GM21529 (cell line): ENCODE measurements around the gene CCDC27.

Experiments used
- ATAC-seq: cut with Tn5 transposase; IDR thresholded peaks from one replicate; pipeline ENCODE4 v1.9.1; 2021; ENCODE audit not compliant: unreplicated experiment

Gene CCDC27

DNA sequence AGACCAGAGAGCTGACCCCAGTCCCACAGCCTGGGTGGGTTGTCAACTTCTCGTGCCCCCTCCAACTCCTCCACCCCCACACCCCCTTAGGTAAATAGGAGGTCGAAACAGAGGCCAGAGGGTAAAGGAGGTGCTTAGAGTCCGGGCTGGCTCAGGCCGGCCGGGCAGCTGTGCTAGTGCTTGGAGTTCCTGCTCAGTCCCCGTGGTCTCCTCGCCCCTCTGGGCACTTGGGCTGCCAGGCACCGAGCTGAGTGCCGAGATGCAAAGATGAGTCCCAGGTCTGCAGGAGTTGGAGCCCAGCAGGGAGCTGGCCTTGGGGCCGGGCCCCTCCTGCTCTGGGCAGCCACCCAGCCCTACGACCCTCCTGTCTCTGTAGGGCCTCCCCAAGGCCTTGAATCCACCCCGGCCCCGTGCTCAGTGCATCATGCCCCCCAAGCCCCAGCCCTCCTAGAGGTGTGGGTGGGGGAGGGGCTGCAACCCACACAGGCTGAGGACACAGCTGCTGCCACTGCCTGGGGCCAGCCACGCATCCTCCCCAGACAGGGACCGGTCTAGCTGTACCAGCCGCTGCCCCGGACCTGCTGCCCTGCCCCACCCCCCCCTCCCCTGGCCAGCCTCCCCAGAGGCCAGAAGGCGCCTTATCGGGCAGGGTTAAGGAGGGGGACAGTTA, 22.2 kb downstream of the CCDC27 start:
- no peak for ATAC-seq

DNA sequence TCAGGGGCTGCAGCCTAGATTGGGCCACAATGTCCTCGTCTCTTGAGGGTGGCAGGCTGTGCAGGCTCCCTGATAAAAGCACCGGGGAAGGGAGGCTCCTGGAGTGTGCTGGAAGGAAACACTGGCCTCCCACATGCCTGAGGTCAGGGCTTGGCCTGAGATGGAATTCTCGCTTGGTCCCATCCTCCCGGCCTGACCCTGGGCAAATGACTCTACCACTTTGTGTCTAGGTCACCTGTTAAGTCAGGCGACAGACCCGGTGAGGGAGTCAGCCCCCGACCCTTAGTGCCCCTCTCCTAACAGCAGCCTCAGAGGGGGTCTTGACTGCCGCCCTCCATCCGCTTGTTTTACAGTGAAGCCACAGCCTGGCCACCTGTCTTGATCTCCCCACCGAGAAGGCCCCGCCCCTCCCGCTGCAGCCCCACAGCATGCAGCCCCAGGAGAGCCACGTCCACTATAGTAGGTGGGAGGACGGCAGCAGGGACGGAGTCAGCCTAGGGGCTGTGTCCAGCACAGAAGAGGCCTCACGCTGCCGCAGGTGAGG, 22.8 kb downstream of the CCDC27 start:
- no peak for ATAC-seq

DNA sequence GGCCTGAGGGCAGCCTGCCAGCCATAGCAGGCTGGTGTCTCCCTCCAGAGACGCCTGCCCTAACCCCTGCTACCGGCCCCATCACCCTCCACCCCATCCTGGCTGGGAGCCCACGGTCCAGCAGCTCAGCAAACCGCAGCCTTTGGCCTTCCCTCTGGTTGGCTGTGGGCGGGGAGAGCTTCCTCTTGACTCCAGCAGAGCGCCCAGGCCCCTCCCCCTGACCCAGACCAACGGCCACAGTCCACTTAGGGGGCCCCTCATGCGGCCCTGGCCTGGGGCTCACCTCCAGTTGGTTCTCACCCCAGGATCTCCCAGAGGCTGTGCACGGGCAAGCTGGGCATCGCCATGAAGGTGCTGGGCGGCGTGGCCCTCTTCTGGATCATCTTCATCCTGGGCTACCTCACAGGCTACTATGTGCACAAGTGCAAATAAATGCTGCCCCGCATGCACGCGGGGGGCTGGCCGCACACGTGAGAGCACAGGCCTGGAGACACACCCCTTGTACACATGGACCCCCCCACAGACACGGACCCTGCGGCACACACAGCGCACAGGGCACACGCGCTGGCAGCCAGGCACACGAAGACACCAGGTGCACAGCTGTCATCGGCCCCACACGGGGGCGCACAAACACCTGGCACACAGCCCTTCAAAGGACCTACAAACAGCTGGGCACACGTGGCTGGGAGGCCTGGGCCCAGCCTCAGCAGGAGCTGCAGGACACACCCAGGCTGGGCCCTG, 23.4 kb downstream of the CCDC27 start:
- ATAC-seq = peak; percentile 38

DNA sequence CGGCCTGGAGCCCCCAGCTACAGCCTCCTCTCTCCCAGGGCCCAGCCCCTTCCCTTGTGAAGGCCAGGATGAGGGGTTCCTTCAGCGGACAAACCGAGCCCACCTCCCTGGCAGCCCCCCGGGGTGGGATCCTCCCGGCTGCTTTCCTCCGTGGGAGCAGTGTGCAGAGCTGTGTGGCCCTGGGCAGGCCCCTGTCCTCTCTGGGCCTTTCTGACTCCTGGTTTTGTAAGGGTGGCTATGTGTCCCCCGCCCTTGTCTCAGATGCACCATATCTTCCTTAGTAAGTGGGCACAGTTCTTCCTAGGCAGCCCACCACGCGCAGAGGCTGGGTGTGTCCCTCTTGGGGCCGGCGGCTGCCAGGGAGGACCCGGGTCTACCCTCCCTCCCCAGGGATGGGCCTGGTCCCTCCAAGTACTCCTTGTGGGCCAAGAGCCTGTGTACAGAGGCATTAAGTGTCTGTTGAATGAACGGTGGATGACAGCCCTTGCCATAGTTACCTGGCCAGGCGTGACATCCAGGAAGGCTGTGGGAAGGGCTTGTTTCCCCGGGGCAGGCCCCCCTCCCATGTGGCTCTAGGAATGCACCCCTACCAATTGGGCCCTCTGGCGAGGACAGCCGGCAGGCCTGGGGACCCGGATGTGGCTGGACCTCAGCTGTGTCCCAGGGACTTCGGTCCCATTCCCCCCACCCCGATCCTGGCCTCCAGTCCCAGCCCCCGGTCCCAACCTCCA, 24.1 kb downstream of the CCDC27 start:
- no peak for ATAC-seq

DNA sequence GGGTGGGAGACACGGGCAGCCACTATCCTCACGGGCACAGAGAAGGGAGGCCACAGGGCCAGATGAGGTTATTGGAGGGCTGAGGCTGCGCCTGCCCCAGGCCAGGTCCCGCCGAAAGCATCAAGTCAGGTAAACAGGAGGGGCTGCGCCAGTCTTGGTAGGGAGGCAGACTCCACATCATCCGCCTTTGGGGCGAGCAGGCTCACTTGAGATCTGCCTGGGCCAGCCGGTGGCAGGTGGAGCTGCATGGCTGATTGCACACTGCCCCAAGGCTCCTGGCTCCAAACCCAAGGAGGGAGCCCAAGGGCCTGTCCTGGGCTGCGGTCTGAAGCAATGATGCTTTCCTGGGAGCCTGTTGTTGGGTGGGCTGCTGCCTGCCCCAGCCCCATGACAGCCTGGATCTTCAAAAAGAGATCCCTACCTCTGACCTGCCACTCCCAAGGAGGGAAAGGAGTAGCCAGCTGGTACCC, 24.9 kb downstream of the CCDC27 start:
- no peak for ATAC-seq

DNA sequence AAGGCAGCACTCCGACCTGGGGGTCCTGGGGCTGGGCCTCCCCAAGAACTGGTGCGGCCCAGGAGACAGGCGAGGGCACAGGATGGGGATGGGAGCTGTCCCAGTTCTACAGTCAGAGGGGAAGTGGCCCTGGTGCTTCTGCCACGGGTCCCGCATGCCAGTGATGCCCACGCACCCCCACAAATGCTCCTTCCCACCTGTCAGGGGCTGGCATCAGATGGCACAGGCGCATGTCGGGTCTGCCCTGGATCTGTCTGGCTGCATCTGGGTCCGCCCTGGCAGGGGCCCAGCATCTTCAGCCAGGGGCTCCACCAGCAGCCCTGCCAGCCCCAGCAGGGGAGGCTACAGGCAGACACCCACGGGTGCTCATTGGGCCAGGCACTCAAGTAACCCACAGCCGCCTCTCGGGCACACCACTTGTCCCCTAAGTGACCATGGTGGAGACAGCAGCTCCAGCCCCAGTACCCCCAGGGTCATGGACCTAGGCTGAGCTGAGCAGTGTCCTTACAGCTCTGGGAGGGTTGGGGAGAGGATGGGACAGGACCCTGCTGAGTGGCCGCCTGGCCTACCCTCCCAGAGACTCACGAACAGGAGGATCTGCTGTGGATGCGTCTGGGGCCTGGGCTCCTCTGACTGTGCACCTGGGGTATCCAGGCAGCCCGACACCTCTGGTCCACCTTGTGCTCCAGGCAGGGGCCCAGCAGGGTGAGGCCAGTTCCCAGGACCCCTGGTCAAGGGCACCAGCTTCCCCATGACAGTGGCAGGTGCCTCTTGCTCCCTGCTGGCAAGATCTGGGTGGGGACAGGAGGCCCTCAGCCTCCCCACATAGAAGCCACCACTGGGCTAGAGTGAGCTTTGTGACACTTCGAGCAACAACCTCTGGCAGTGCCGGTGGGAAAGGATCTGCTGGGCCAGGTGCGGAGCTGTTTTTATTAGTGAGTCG, 25.7 kb downstream of the CCDC27 start:
- no peak for ATAC-seq

DNA sequence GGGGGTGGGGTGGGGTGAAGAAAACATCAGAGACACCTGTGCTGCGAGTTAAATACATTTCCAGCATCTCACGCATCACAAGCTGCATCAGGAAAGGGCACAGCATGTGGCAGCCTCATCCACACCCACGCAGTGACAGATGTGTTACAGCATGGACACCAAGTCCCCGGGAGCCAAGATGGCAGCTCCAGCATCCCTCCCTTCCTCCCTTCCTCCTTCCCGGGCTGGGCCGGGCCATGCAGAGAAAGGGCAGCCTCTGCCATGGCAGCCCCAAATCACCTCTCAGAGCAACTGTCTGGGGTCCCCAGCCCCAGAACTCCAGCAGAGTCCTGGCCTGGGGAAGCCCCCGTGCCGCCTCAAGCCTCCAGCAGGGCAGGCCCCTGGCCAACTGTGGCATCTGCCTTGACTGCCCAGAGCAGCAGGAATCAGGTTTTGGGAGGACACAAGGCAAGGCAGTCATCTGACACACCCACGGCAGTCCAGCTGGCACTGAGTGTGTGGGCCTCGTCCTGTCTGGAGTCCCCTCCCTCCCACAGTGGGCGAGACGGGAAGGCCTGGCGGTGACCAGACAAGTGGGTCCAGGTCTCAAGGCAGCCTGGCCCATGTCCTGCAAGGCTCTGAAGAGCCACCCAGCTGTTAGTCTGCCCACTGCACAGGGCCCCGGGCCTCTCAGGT, 26.5 kb downstream of the CCDC27 start:
- no peak for ATAC-seq

DNA sequence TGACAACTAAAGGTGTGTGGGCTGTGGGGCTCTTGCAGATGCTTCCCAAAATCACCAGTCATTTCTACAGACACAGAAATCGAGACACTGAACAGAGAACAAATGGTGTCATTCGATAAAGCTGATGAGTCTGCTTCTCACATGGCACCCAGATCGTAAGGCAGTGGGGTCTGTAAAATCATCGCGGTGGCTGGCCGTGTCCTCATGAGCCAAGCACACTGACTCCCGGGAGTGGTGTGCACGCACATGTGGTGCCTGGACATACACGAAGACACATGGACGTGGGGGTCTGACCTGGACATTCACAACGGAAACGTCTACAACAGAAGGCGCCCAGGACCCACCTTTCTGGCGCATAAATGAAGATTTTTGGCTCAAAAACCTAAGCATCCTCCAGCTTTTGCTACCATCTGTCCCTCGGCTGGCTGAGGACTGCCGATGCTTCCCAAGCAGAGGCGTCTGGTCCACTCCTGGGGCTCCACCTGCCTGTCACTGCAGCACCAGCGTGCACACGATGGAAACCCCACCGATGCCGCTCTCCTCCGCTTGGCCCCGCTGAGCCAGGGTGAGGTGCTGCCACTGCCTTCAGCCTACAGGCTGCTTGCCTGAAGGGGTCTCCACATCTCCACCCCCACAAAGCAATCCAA, 27.1 kb downstream of the CCDC27 start:
- no peak for ATAC-seq

DNA sequence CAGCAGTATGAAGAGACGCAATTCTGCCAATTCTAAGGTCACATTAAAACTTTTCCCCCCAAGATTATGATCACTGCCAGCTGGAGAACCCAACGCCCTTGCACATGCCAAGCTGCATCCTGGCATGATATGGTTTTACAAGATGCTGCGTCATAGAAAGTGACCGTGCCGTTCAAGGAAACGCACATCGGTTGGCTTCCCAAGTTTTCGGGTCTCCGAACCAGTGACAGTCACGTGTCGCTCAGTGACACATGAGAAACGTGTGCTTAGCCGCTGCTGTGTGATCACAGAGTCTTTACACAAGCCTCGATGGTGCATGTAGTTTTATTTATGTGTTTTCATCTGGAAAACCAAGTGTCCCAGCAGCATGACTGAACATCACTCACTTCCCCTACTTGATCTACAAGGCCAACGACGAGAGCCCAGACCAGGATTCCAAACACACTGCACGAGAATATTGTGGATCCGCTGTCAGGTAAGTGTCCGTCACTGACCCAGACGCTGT, 27.7 kb downstream of the CCDC27 start:
- ATAC-seq = no peak

DNA sequence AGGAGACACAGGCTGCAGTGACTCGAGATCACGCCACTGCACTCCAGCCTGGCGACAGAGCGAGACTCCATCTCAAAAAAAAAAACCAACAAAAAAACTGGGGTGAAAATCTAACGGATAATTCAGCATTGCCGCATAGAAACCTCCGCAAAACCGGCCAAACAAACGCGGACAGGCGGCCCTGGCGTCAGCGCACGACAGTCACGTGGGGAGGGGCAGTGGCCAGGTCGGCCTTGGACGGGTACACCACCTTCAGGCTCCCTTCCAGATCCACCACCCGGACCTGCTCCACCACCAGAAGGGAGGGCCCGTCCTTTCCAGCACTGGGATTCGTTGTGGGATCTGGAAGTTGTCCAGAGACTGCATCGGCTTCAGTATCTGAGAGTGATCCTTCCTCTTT, 28.7 kb downstream of the CCDC27 start:
- ATAC-seq = no peak

DNA sequence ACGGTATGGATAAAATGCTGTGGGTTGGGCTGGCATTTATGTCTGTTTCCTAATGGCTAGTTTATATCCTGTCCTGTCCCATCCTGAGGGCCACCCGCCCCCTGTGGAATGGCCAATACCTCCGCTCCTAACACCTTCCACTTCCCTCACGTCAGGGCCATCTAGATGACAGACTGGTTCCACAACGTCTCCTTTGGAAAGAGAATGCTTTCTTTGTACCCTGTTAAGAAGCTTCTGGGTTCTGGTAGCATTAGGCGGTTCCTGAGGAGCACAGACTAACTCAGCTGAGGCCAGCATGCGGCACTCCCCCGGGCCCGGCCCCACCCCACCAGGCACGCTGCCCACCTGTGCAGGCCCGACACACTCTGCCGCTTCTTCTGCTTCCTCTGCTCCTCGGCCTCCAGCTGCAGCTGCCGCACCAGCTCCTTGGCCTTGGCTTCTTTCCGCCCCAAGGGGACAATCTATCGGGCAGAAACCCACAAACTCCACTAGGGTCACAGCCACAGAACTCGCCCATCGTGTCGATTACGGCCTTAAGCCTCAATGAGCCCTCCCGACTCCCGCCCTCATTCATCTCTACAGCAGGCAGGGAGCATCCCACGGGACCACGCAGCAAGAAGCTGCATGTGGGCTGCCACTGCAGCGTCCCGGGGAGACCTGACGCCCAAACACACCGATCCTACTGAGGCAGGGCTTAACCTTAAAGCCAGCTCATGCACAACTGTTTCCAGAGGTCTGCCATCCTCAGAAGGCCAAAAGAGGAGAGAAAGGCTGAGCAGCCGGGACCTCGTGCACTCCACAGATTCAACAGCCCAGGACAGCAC, 31.6 kb downstream of the CCDC27 start:
- ATAC-seq = no peak

DNA sequence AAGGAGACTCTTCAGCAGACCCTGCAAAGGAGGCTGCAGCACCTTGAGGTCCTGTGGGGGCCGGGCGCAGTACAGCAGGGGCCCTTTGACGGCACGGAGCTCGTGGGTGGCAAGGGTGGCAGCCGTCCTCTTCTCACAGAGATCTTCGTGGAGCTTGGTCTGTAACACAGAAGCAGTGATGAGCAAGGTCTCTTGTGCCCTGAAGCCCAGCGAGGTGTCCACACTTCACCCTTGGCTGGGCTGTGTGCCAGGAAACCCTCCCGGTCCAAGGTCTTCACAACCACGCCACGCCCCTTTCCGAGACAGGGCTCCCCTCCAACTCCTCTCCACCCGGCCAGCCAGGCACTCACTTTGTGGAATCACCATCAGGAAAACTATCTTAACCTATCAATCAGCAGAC, 32.8 kb downstream of the CCDC27 start:
- ATAC-seq = no peak

DNA sequence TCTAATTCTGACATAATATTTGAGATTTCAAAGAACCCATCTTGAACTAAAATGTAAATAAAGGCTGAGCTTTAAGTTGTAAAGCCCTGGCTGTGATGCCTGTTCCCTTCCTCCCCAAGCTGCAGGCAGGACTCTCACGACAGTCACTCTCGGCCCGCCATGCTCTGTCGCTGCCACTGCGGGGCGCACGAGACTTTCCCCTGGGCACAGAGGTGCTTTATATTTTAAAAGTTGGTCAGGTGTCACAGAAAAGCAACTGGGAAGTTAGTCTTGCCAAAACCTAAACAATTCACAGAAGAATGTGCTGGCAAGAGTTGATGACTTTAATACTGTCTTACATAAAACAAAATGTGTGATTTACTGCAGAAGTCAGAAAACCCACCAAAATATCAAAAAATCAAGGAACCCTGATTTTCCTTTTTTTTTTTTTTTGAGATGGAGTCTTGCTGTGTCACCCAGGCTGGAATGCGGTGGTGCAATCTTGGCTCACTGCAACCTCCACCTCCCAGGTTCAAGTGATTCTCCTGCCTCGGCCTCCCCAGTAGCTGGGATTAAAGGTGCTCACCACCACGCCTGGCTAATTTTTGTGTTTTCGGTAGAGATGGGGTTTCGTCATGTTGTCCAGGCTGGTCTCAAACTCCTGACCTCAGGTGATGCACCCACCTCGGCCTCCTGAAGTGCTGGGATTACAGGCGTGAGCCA, 33.4 kb downstream of the CCDC27 start:
- ATAC-seq = no peak

DNA sequence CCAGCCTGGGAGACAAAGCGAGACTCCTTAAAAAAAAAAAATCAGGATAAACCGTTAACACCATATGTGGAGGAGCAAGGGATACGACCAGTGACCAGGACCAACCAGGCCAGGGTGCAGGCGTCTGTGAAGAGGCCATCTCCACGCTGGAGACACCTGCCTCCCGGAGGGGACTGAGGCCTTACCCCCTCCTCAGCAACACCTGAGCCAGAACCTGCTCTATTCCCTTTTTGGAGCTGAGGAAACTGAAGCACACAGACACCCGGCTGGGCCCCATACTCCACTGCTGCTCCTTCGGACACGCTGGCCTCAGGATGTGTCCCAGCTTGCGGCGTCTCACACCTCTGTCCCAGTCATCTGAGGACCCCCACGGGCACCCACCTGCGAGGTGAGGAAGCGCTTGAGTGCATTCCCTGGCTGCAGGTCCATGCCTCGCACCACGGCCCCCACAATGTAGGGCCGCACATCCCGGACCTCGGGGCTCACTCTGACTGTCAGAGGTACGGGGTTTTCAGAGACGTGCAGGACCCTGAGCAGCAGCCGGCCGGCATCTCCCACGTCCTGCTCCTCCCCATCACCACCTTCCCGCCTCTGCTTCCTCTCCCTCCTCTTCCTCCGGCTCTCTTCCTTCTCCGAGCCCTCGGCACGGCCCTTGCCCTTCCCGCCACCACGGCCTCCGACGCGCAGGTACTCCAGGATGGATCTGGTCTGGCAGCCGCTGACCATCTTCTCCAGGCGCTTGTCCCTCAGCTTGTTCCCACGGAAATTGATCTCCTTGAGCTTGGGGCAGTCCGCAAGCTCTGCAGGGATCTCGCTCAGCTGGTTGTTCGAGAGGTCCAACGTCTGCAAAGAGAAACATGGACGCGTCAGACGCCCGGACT, 34.5 kb downstream of the CCDC27 start:
- ATAC-seq = no peak

DNA sequence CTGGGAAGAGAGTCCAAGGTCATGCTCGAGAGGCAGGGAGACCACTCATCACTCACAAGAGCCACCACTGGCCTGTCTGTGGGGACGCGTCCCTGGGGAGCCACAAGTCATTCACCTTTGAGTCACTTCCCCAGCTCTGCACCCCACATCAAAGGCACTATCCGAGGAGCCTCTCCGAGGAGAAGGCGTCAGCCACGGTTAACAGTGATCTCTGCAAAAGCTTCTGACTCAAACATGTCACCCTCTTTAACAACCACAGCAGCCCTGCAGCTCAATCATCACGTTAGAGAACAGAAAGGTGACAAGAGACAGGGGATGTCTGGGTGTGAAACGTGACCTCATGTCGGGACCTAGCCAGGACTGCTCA, 35.1 kb downstream of the CCDC27 start:
- no peak for ATAC-seq

DNA sequence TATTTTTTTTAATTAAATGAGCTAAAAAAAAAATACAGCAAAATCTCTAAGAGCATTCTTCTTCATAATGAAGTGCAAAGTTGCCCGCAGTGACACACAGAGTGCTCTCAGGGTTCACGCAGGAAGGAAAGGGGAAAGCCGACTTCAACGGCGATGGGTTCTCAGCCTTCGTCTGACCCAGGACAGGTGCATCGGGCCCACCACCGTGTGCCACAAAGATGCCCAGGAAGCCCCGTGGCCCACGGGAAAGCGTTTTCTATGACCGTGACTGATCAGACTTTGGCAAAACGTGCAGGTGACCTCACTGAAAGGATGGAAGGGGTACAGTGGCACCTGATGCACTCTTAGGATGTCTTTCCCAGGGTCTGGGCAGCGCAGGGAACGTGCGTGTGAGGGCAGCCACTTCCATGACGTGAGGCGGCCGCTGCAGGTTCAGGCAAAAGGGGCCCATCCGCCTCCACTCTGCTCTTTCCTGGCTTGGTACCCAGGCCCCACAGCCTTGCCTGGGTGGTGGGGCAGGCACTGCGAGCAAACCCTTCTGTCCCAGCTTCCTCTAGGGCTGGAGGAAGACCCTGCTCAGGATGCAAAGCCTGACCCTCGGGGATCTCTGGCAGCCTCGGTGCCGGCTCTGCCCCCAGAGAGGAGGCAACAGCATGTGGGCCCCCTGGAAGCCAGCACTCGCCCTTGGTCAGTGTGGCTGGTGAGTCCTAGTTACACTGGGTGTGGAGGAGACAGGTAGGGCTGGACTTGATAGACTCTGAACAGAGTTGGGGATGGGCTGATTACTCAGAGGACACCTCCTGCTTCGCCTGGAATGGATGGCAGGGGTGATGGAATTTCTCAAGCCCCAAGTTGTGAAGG, 35.7 kb downstream of the CCDC27 start:
- ATAC-seq = no peak
